Liver (tissue), 9 donors: ENCODE data around the gene RBM28. TPM values are rescaled to one million over a fixed set of nuclear protein-coding genes. Genes with fewer than 3 reads are reported as not detected.

Experiments used
- DNase-seq: peaks from one replicate; pipeline ENCODE4 v3.0.0-alpha.2; 2017; ENCODE audit warnings: low spot score
- H3K27ac ChIP-seq, 2 donors: one replicate each; pipeline ENCODE4 v1.7.0; 2013; ENCODE audit warnings: inconsistent platforms in 2 of 2, low read length in 2 of 2, control low read depth in 1 of 2, low read depth in 1 of 2, mild to moderate bottlenecking in 1 of 2
- H3K27me3 ChIP-seq, 4 donors: one replicate each; pipeline versions ENCODE4 v1.6.1 to v1.7.0; 2013; ENCODE audit warnings: low read length in 3 of 4, inconsistent platforms in 1 of 4, mild to moderate bottlenecking in 1 of 4, moderate library complexity in 1 of 4; ENCODE audit not compliant: control insufficient read depth in 4 of 4, insufficient read depth in 4 of 4
- H3K36me3 ChIP-seq, 4 donors: one replicate each; pipeline versions ENCODE4 v1.6.1 to v1.7.0; 2013; ENCODE audit warnings: low read length in 3 of 4, mild to moderate bottlenecking in 3 of 4, low read depth in 1 of 4, moderate library complexity in 1 of 4; ENCODE audit not compliant: control insufficient read depth in 4 of 4, insufficient read depth in 3 of 4
- H3K4me1 ChIP-seq, 4 donors: one replicate each; pipeline versions ENCODE4 v1.6.1 to v1.7.0; 2013; ENCODE audit warnings: low read length in 3 of 4, mild to moderate bottlenecking in 3 of 4, moderate library complexity in 1 of 4; ENCODE audit not compliant: control insufficient read depth in 4 of 4, insufficient read depth in 4 of 4
- H3K4me3 ChIP-seq, 3 donors: one replicate each; pipeline versions ENCODE4 v1.6.1 to v1.7.0; 2013; ENCODE audit warnings: low read length in 3 of 3, control low read depth in 1 of 3, low read depth in 1 of 3, mild to moderate bottlenecking in 1 of 3
- H3K9ac ChIP-seq, 2 donors: one replicate each; pipeline ENCODE4 v1.7.0; 2013; ENCODE audit warnings: low read length in 2 of 2, mild to moderate bottlenecking in 2 of 2, moderate library complexity in 2 of 2, control low read depth in 1 of 2, low read depth in 1 of 2
- H3K9me3 ChIP-seq, 4 donors: one replicate each; pipeline versions ENCODE4 v1.6.1 to v1.7.0; 2013; ENCODE audit warnings: low read length in 3 of 4; ENCODE audit not compliant: control insufficient read depth in 4 of 4
- EGR1 ChIP-seq, 2 donors: IDR thresholded peaks; 2 replicates each; pipeline ENCODE4 v1.6.1; 2016 to 2018; ENCODE audit warnings: antibody characterized with exemption in 2 of 2, low read depth in 2 of 2
- FOXA1 ChIP-seq: IDR thresholded peaks from 2 replicates; pipeline ENCODE4 v1.6.1; 2016; ENCODE audit warnings: antibody characterized with exemption
- FOXA2 ChIP-seq: IDR thresholded peaks from 2 replicates; pipeline ENCODE4 v1.6.1; 2016; ENCODE audit warnings: antibody characterized with exemption
- GABPA ChIP-seq, 2 donors: IDR thresholded peaks in 1 of 2; conservative IDR thresholded peaks in 1 of 2; 2 replicates each; pipeline ENCODE4 v1.6.1; 2016; ENCODE audit warnings: antibody characterized with exemption in 2 of 2, mild to moderate bottlenecking in 1 of 2, moderate library complexity in 1 of 2
- HNF4A ChIP-seq, 2 donors: conservative IDR thresholded peaks; 2 replicates each; pipeline ENCODE4 v1.6.1; 2016; ENCODE audit warnings: antibody characterized with exemption in 2 of 2, mild to moderate bottlenecking in 2 of 2
- HNF4G ChIP-seq: IDR thresholded peaks from 2 replicates; pipeline ENCODE4 v1.6.1; 2016; ENCODE audit warnings: antibody characterized with exemption
- JUND ChIP-seq, 2 donors: IDR thresholded peaks; 2 replicates each; pipeline ENCODE4 v1.6.1; 2016; ENCODE audit warnings: antibody characterized with exemption in 2 of 2
- NR2F2 ChIP-seq: IDR thresholded peaks from 2 replicates; pipeline ENCODE4 v1.6.1; 2016; ENCODE audit warnings: antibody characterized with exemption
- RAD21 ChIP-seq, 2 donors: IDR thresholded peaks; 2 replicates each; pipeline ENCODE4 v1.6.1; 2016; ENCODE audit warnings: antibody characterized with exemption in 2 of 2, mild to moderate bottlenecking in 2 of 2
- RXRA ChIP-seq, 2 donors: IDR thresholded peaks; 2 replicates each; pipeline ENCODE4 v1.6.1; 2017 to 2018; ENCODE audit warnings: antibody characterized with exemption in 2 of 2, mild to moderate bottlenecking in 1 of 2
- SP1 ChIP-seq: IDR thresholded peaks from 2 replicates; pipeline ENCODE4 v1.6.1; 2018; ENCODE audit warnings: antibody characterized with exemption, mild to moderate bottlenecking
- TAF1 ChIP-seq: conservative IDR thresholded peaks from 2 replicates; pipeline ENCODE4 v1.6.1; 2016; ENCODE audit warnings: antibody characterized with exemption, mild to moderate bottlenecking
- YY1 ChIP-seq: IDR thresholded peaks from 2 replicates; pipeline ENCODE4 v1.6.1; 2016; ENCODE audit warnings: antibody characterized with exemption, mild to moderate bottlenecking
- WGBS: extraction: QIAGEN DNeasy Blood & Tissue Kit; methylation state at CpG from one replicate; pipeline ENCODE4 v1.1.7; 2013; 5-methylcytosine and 5-hydroxymethylcytosine counted together
- polyA plus RNA-seq, 2 donors: library from polyadenylated mRNA; stranded (reverse) in 1 of 2; unstranded in 1 of 2; fragments of 200-250 nt in 1 of 2; fragments of >200 nt in 1 of 2; fragmentation: Nextera tagmentation in 1 of 2; extraction: Ambion mirVana in 1 of 2; gene quantifications; one replicate each; pipeline versions ENCODE4 v1.2.1 to v1.2.3, GENCODE V29; 2013 to 2015
- total RNA-seq, 2 donors: library from RNA; depleted of rRNA; stranded (reverse); fragments of >200 nt; gene quantifications; one replicate each; pipeline ENCODE4 v1.2.3, GENCODE V29; 2014
- TF ChIP-seq, protein P1 (sequence below): fragments of 150-350 bp; IDR thresholded peaks from 2 replicates; pipeline ENCODE4 v1.5.1; 2017; ENCODE audit warnings: improper control_type of control experiment, low read depth, low read length; ENCODE audit not compliant: missing input control
- TF ChIP-seq, protein P2 (sequence below): IDR thresholded peaks from 2 replicates; pipeline ENCODE4 v1.6.1; 2016; ENCODE audit warnings: antibody characterized with exemption
- TF ChIP-seq, protein P3 (sequence below): IDR thresholded peaks from 2 replicates; pipeline ENCODE4 v1.6.1; 2016; ENCODE audit warnings: antibody characterized with exemption, mild to moderate bottlenecking
- TF ChIP-seq, protein P4 (sequence below): IDR thresholded peaks from 2 replicates; pipeline ENCODE4 v1.6.1; 2016; ENCODE audit warnings: antibody characterized with exemption
- donor health status: healthy.
- donor health status: healthy.
- donor health status: healthy.
- donor health status: healthy.
- donor health status: healthy.

Gene RBM28
- total and polyA plus RNA-seq, 4 donors = 3.6 to 16.1 (median 11.7) TPM

DNA sequence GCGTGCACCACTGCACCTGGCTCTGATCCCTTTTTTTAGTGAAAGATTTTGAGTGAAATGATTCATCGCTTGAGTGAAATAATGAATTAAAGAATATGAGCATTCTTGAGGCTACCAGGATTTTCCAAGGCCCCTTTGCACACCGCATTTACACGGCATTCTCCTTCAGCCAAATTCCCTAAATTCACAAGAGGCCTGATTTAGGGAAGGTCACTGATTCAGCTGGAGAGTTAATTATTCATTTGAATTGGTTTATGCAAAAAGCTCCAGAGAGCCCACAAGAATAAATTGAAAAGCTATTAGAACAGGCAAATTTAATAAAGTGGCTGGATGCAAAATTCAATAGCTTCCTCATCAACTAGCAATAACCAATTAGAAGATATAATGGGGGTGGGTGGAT, 56.2 kb downstream of the RBM28 start:
- no peak overlapping the region for H3K9ac ChIP-seq
- DNase-seq = no peak
- peaks cover 0 to 1% (median 0%) of the 10 kb centered on the region in 4 donors for H3K36me3 ChIP-seq
- TF ChIP-seq, protein P1, sequence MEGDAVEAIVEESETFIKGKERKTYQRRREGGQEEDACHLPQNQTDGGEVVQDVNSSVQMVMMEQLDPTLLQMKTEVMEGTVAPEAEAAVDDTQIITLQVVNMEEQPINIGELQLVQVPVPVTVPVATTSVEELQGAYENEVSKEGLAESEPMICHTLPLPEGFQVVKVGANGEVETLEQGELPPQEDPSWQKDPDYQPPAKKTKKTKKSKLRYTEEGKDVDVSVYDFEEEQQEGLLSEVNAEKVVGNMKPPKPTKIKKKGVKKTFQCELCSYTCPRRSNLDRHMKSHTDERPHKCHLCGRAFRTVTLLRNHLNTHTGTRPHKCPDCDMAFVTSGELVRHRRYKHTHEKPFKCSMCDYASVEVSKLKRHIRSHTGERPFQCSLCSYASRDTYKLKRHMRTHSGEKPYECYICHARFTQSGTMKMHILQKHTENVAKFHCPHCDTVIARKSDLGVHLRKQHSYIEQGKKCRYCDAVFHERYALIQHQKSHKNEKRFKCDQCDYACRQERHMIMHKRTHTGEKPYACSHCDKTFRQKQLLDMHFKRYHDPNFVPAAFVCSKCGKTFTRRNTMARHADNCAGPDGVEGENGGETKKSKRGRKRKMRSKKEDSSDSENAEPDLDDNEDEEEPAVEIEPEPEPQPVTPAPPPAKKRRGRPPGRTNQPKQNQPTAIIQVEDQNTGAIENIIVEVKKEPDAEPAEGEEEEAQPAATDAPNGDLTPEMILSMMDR = no peak
- no peak for TF ChIP-seq EGR1 (IDR thresholded peaks at IDR 0.05; ENCODE audit: low read depth in 2 of 2)
- TF ChIP-seq RAD21 (IDR thresholded peaks at IDR 0.05) = no peak
- TF ChIP-seq SP1 = no peak
- TF ChIP-seq YY1 = no peak
- TF ChIP-seq HNF4G = no peak
- TF ChIP-seq, protein P2, sequence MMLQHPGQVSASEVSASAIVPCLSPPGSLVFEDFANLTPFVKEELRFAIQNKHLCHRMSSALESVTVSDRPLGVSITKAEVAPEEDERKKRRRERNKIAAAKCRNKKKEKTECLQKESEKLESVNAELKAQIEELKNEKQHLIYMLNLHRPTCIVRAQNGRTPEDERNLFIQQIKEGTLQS = no peak
- TF ChIP-seq TAF1 = no peak
- TF ChIP-seq RXRA (IDR thresholded peaks at IDR 0.05) = no peak
- TF ChIP-seq HNF4A (conservative IDR thresholded peaks at IDR 0.05) = no peak
- TF ChIP-seq FOXA2 = no peak
- no peak for TF ChIP-seq GABPA (IDR thresholded peaks at IDR 0.05 in 1 of 2, conservative IDR thresholded peaks at IDR 0.05 in 1 of 2)
- TF ChIP-seq JUND (IDR thresholded peaks at IDR 0.05) = no peak
- TF ChIP-seq, protein P3, sequence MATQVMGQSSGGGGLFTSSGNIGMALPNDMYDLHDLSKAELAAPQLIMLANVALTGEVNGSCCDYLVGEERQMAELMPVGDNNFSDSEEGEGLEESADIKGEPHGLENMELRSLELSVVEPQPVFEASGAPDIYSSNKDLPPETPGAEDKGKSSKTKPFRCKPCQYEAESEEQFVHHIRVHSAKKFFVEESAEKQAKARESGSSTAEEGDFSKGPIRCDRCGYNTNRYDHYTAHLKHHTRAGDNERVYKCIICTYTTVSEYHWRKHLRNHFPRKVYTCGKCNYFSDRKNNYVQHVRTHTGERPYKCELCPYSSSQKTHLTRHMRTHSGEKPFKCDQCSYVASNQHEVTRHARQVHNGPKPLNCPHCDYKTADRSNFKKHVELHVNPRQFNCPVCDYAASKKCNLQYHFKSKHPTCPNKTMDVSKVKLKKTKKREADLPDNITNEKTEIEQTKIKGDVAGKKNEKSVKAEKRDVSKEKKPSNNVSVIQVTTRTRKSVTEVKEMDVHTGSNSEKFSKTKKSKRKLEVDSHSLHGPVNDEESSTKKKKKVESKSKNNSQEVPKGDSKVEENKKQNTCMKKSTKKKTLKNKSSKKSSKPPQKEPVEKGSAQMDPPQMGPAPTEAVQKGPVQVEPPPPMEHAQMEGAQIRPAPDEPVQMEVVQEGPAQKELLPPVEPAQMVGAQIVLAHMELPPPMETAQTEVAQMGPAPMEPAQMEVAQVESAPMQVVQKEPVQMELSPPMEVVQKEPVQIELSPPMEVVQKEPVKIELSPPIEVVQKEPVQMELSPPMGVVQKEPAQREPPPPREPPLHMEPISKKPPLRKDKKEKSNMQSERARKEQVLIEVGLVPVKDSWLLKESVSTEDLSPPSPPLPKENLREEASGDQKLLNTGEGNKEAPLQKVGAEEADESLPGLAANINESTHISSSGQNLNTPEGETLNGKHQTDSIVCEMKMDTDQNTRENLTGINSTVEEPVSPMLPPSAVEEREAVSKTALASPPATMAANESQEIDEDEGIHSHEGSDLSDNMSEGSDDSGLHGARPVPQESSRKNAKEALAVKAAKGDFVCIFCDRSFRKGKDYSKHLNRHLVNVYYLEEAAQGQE = no peak
- TF ChIP-seq FOXA1 = no peak
- no peak for TF ChIP-seq NR2F2
- TF ChIP-seq, protein P4, sequence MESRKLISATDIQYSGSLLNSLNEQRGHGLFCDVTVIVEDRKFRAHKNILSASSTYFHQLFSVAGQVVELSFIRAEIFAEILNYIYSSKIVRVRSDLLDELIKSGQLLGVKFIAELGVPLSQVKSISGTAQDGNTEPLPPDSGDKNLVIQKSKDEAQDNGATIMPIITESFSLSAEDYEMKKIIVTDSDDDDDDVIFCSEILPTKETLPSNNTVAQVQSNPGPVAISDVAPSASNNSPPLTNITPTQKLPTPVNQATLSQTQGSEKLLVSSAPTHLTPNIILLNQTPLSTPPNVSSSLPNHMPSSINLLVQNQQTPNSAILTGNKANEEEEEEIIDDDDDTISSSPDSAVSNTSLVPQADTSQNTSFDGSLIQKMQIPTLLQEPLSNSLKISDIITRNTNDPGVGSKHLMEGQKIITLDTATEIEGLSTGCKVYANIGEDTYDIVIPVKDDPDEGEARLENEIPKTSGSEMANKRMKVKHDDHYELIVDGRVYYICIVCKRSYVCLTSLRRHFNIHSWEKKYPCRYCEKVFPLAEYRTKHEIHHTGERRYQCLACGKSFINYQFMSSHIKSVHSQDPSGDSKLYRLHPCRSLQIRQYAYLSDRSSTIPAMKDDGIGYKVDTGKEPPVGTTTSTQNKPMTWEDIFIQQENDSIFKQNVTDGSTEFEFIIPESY = no peak
- no peaks in the 10 kb centered on the region for H3K4me1 ChIP-seq
- WGBS = 98% methylated on average over 4 of the region's 4 CpGs
- H3K9me3 ChIP-seq = no peaks in the 10 kb centered on the region
- no peaks in the 10 kb centered on the region for H3K27me3 ChIP-seq
- no peak overlapping the region for H3K27ac ChIP-seq
- H3K4me3 ChIP-seq = no peak overlapping the region

DNA sequence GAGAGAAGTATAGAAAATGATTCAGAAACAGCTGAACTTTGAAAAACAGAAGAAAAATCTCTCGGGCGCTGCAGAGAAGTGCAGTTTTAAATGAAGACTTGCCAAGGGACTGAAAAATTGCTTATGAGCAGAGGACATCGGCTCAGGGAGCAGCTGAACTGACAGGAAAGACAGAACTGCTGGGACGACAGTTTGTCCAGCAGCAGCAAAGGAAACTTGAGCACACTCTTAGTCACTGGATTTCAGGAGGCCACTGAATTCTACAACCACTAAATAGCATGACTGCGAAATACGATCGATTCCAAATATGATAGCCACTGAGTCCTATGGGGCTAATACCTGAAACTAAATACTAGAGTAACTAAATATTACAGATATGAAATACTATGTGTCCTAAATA, 59.6 kb downstream of the RBM28 start:
- Histone ChIP-seq H3K9me3 (peaks cover 0 to 1% (median 0%) of the 10 kb centered on the region in 4 donors), H3K4me3 (no peak overlapping the region), H3K27me3 (no peaks in the 10 kb centered on the region), H3K9ac (no peak overlapping the region), H3K36me3 (peaks cover 0 to 1% (median 0%) of the 10 kb centered on the region in 4 donors), H3K27ac (no peak overlapping the region), H3K4me1 (no peaks in the 10 kb centered on the region)
- no peak for DNase-seq
- TF ChIP-seq TAF1 (no peak), EGR1 (IDR thresholded peaks at IDR 0.05; ENCODE audit: low read depth in 2 of 2) (no peak), FOXA2 (no peak), HNF4A (conservative IDR thresholded peaks at IDR 0.05) (no peak), YY1 (no peak), JUND (IDR thresholded peaks at IDR 0.05) (no peak), RAD21 (IDR thresholded peaks at IDR 0.05) (no peak)
- TF ChIP-seq, protein P2 = no peak
- 93% methylated on average over 7 of the region's 7 CpGs for WGBS
